B cell (primary cell): ENCODE measurements around the gene PLP2. TPM values are rescaled to one million over a fixed set of nuclear protein-coding genes. Genes with fewer than 3 reads are reported as not detected.
A peak's percentile ranks its signal among the peaks of the same experiment; 100 is the strongest.

ENCODE experiments used
- ATAC-seq: fragments of 200-7000 bp; cut with Tn5 transposase; one replicate; pipeline ENCODE4 v1.10.0; 2021; ENCODE audit warnings: low read depth, mild to moderate bottlenecking, moderate number of reproducible peaks, moderate library complexity
- CTCF ChIA-PET: fragments of 350-600 bp; sonication (Branson Sonifier 250); formaldehyde crosslinking; loops from one replicate; lab custom pipeline; 2021; ENCODE audit warnings: antibody characterized with exemption, inconsistent platforms; lab: Charles Lee
- POLR2A ChIA-PET: fragments of 350-600 bp; sonication (Branson Sonifier 250); formaldehyde crosslinking; loops from one replicate; lab custom pipeline; 2021; ENCODE audit warnings: antibody characterized with exemption; lab: Charles Lee
- DNase-seq: peaks from one replicate; pipeline ENCODE4 v3.0.0; 2013
- H2AFZ ChIP-seq: 2 replicates; pipeline ENCODE4 v1.6.1; 2012; ENCODE audit warnings: mild to moderate bottlenecking, low read depth, low read length; ENCODE audit not compliant: insufficient read depth, poor library complexity, severe bottlenecking
- H3K27ac ChIP-seq, 2 donors: 1 replicate in 1 of 2; 2 replicates in 1 of 2; pipeline ENCODE4 v1.5.1; 2012 to 2013; ENCODE audit warnings: low read length in 2 of 2, mild to moderate bottlenecking in 2 of 2, moderate library complexity in 1 of 2
- H3K27me3 ChIP-seq, 4 experiments: fragments of 200-600 bp in 1 of 4; sonication (generic) in 1 of 4; replicated peaks in 1 of 4; 1 replicate in 2 of 4; 2 replicates in 2 of 4; pipeline versions ENCODE4 v1.6.1 to v1.7.0; 2013 to 2016; ENCODE audit warnings: low read length in 3 of 4, mild to moderate bottlenecking in 2 of 4, mixed read lengths in 1 of 4, moderate library complexity in 1 of 4; ENCODE audit not compliant: insufficient read depth in 4 of 4, control insufficient read depth in 3 of 4; ENCODE audit errors: control extremely low read depth in 1 of 4
- H3K36me3 ChIP-seq, 2 experiments: replicated peaks in 1 of 2; 1 replicate in 1 of 2; 2 replicates in 1 of 2; pipeline versions ENCODE4 v1.6.1 to v1.7.1; 2013; ENCODE audit warnings: low read length in 1 of 2; ENCODE audit not compliant: insufficient read depth in 2 of 2, control insufficient read depth in 1 of 2; ENCODE audit errors: control extremely low read depth in 1 of 2, extremely low read depth in 1 of 2
- H3K4me1 ChIP-seq, 2 donors: fragments of 200-600 bp in 1 of 2; sonication (generic) in 1 of 2; 1 replicate in 1 of 2; 2 replicates in 1 of 2; pipeline versions ENCODE4 v1.5.1 to v1.6.1; 2013 to 2017; ENCODE audit warnings: low read length in 2 of 2; ENCODE audit not compliant: control insufficient read depth in 2 of 2, insufficient read depth in 2 of 2
- H3K4me2 ChIP-seq: replicated peaks from 2 replicates; pipeline ENCODE3; 2012; ENCODE audit warnings: mild to moderate bottlenecking, low read depth, low read length; ENCODE audit not compliant: poor library complexity, severe bottlenecking
- H3K4me3 ChIP-seq, 5 experiments: fragments of 200-600 bp in 1 of 5; sonication (generic) in 1 of 5; 1 replicate in 3 of 5; 2 replicates in 2 of 5; pipeline versions ENCODE4 v1.5.1 to v1.7.0; 2011 to 2016; ENCODE audit warnings: low read length in 4 of 5, mild to moderate bottlenecking in 4 of 5, low read depth in 2 of 5, control low read depth in 1 of 5, moderate library complexity in 1 of 5; ENCODE audit not compliant: insufficient read depth in 1 of 5; ENCODE audit errors: control extremely low read depth in 1 of 5, extremely low read depth in 1 of 5
- H3K79me2 ChIP-seq: fragments of 200-600 bp; sonication (generic); one replicate; pipeline ENCODE4 v1.6.0; 2016; ENCODE audit warnings: low read length; ENCODE audit not compliant: control insufficient read depth, insufficient read depth
- H3K9ac ChIP-seq: fragments of 200-600 bp; sonication (generic); 2 replicates; pipeline ENCODE4 v1.6.1; 2017; ENCODE audit warnings: mild to moderate bottlenecking, low read length, moderate library complexity
- H3K9me3 ChIP-seq, 3 donors: one replicate each; pipeline versions ENCODE4 v1.6.1 to v1.7.1; 2013; ENCODE audit warnings: low read length in 2 of 3; ENCODE audit not compliant: control insufficient read depth in 2 of 3, insufficient read depth in 1 of 3; ENCODE audit errors: control extremely low read depth in 1 of 3
- H4K20me1 ChIP-seq: 2 replicates; pipeline ENCODE4 v1.6.0; 2012; ENCODE audit warnings: mild to moderate bottlenecking, low read length; ENCODE audit not compliant: insufficient read depth, control insufficient read depth, poor library complexity, severe bottlenecking
- H3K27ac Mint-ChIP-seq: one replicate; pipeline ENCODE4 v1.8.0; 2021; ENCODE audit warnings: mixed read lengths
- H3K27me3 Mint-ChIP-seq: one replicate; pipeline ENCODE4 v1.8.0; 2021; ENCODE audit warnings: mixed read lengths
- H3K4me1 Mint-ChIP-seq: one replicate; pipeline ENCODE4 v1.8.0; 2021; ENCODE audit warnings: mixed read lengths
- H3K4me3 Mint-ChIP-seq: one replicate; pipeline ENCODE4 v1.8.0; 2021; ENCODE audit warnings: mixed read lengths
- H3K9me3 Mint-ChIP-seq: one replicate; pipeline ENCODE4 v1.8.0; 2022; ENCODE audit warnings: mixed read lengths; ENCODE audit not compliant: insufficient read depth
- CTCF ChIP-seq: fragments of 200-600 bp; IDR thresholded peaks from one replicate; pipeline ENCODE4 v1.8.0; 2022; ENCODE audit warnings: antibody characterized with exemption, mild to moderate bottlenecking
- EZH2 ChIP-seq: IDR thresholded peaks from 2 replicates; pipeline ENCODE4 v1.6.1; 2012; ENCODE audit warnings: borderline replicate concordance, low read depth, mild to moderate bottlenecking, moderate library complexity, low read length; ENCODE audit not compliant: insufficient read depth, poor library complexity, severe bottlenecking
- WGBS: methylation state at CpG from one replicate; pipeline ENCODE4 v1.1.5; 2013; ENCODE audit warnings: missing lambda C conversion rate; ENCODE audit not compliant: insufficient coverage; 5-methylcytosine and 5-hydroxymethylcytosine counted together
- intact Hi-C: fragments of 100-400 bp; cut with micrococcal nuclease; formaldehyde crosslinking; loops from one replicate; pipeline ENCODE4 v1.10.0; 2022
- polyA plus RNA-seq: library from polyadenylated mRNA; depleted of rRNA; stranded (reverse); fragments of >200 nt; gene quantifications from 2 replicates; pipeline ENCODE4 v1.2.3, GENCODE V29; 2012
- total RNA-seq, 2 donors: library from RNA; stranded (reverse); fragments of 120-200 nt in 1 of 2; gene quantifications; 1 replicate in 1 of 2; 2 replicates in 1 of 2; pipeline versions ENCODE4 v1.2.3 to v1.2.4, GENCODE V29; 2013 to 2022

The PLP2 gene
- total and polyA plus RNA-seq, 2 donors (not counting 1 experiment from before 2014, with no cell fraction given) = 194 to 214 TPM

GRCh38 chrX:49166914-49167739, 4.6 kb upstream of the PLP2 start:
- H3K9me3 ChIP-seq = no peaks in the 10 kb centered on the region
- no peaks in the 10 kb centered on the region for H3K79me2 ChIP-seq
- peak overlapping the region; percentile 43 to 65 (median 50) for H3K4me3 ChIP-seq
- H3K4me1 ChIP-seq = peaks cover 9 to 49% of the 10 kb centered on the region in 2 donors
- no peaks in the 10 kb centered on the region for H3K27me3 ChIP-seq
- WGBS = 1% methylated on average over 20 of the region's 35 CpGs
- peak overlapping the region; percentile 13 for H2AFZ ChIP-seq
- no peaks in the 10 kb centered on the region for H3K27me3 Mint-ChIP-seq
- peak overlapping the region; percentile 87 for H3K4me2 ChIP-seq
- no peaks in the 10 kb centered on the region for H3K9me3 Mint-ChIP-seq
- DNase-seq (peak; percentile 76), ATAC-seq (peak; percentile 22)
- H3K9ac ChIP-seq = peak overlapping the region; percentile 65
- peak overlapping the region; percentile 71 to 75 for H3K27ac ChIP-seq
- peak overlapping the region; percentile 89 for H3K4me3 Mint-ChIP-seq
- no peaks in the 10 kb centered on the region for H4K20me1 ChIP-seq
- POLR2A ChIA-PET = interaction anchor here (0.8 to 2.6 kb wide), 8 partner anchors 11 to 230 kb away, joined by 3 to 12 read pairs (median 3); partner anchors contain the start of genes GPKOW, OTUD5 and WDR45
- intact Hi-C loops = loop anchor here (1.0 to 5.0 kb wide), 6 partner anchors 17 to 230 kb away; partner anchors contain the start of genes GPKOW, PPP1R3F and TFE3
- CTCF ChIA-PET = interaction anchor here (0.7 to 2.2 kb wide), 14 partner anchors 10 to 755 kb away, joined by 3 to 13 read pairs (median 4); partner anchors contain the start of genes CCDC22 and CLCN5
- no peaks in the 10 kb centered on the region for H3K36me3 ChIP-seq
- H3K27ac Mint-ChIP-seq = peak overlapping the region; percentile 92
- peaks cover 32% of the 10 kb centered on the region for H3K4me1 Mint-ChIP-seq
- TF ChIP-seq CTCF (no peak), EZH2 (no peak)
